ENCODE data around the gene ADAMTS9.

ADAMTS9 gene

GRCh38 chr3:64493149-64493548, 194.7 kb downstream of the ADAMTS9 start:
- no peaks in the 10 kb centered on the region for H3K4me1 Mint-ChIP-seq (ENCODE audit: low read depth)
- peaks cover 45% of the 10 kb centered on the region for H3K27me3 Mint-ChIP-seq
- no peak overlapping the region for H3K4me3 Mint-ChIP-seq
- H3K27ac Mint-ChIP-seq: no peak overlapping the region
- H3K36me3 Mint-ChIP-seq (ENCODE audit: low read depth): no peaks in the 10 kb centered on the region
- H3K9me3 Mint-ChIP-seq: no peaks in the 10 kb centered on the region
- intact Hi-C loops (cut with micrococcal nuclease): no loop called here

- Mint-ChIP-seq H3K27me3 (peaks cover 51% of the 10 kb centered on the region), H3K4me1 (ENCODE audit: low read depth) (no peaks in the 10 kb centered on the region), H3K4me3 (no peak overlapping the region), H3K27ac (no peak overlapping the region), H3K36me3 (ENCODE audit: low read depth) (no peaks in the 10 kb centered on the region), H3K9me3 (no peaks in the 10 kb centered on the region)
- intact Hi-C loops (cut with micrococcal nuclease): no loop called here
Measured at GRCh38 chr3:64491843-64492242, 196.0 kb downstream of the ADAMTS9 start.

GRCh38 chr3:64490180-64490724, 197.5 kb downstream of the ADAMTS9 start:
- peaks cover 51% of the 10 kb centered on the region for H3K27me3 Mint-ChIP-seq
- no peaks in the 10 kb centered on the region for H3K36me3 Mint-ChIP-seq (ENCODE audit: low read depth)
- H3K9me3 Mint-ChIP-seq: no peaks in the 10 kb centered on the region
- H3K4me1 Mint-ChIP-seq (ENCODE audit: low read depth): no peaks in the 10 kb centered on the region
- intact Hi-C loops (cut with micrococcal nuclease): no loop called here
- no peak overlapping the region for H3K27ac Mint-ChIP-seq
- H3K4me3 Mint-ChIP-seq: no peak overlapping the region

- H3K4me3 Mint-ChIP-seq: no peak overlapping the region
- H3K9me3 Mint-ChIP-seq: no peaks in the 10 kb centered on the region
- H3K36me3 Mint-ChIP-seq (ENCODE audit: low read depth): no peaks in the 10 kb centered on the region
- peaks cover 51% of the 10 kb centered on the region for H3K27me3 Mint-ChIP-seq
- H3K27ac Mint-ChIP-seq: no peak overlapping the region
- intact Hi-C loops (cut with micrococcal nuclease): no loop called here
- no peaks in the 10 kb centered on the region for H3K4me1 Mint-ChIP-seq (ENCODE audit: low read depth)
Measured at GRCh38 chr3:64489361-64490044, 198.3 kb downstream of the ADAMTS9 start.

- Mint-ChIP-seq H3K36me3 (ENCODE audit: low read depth) (no peaks in the 10 kb centered on the region), H3K27me3 (peaks cover 47% of the 10 kb centered on the region), H3K9me3 (no peaks in the 10 kb centered on the region), H3K27ac (no peak overlapping the region), H3K4me3 (no peak overlapping the region), H3K4me1 (ENCODE audit: low read depth) (no peaks in the 10 kb centered on the region)
- intact Hi-C loops (cut with micrococcal nuclease): no loop called here
Measured at GRCh38 chr3:64488939-64489338, 198.9 kb downstream of the ADAMTS9 start.

- Mint-ChIP-seq H3K27me3 (peaks cover 13% of the 10 kb centered on the region), H3K4me1 (ENCODE audit: low read depth) (no peaks in the 10 kb centered on the region), H3K36me3 (ENCODE audit: low read depth) (no peaks in the 10 kb centered on the region), H3K4me3 (no peak overlapping the region), H3K27ac (no peak overlapping the region), H3K9me3 (no peaks in the 10 kb centered on the region)
- intact Hi-C loops (cut with micrococcal nuclease): loop anchor here (1.0 kb wide), 1 partner anchor 454 kb away; no protein-coding TSS in a partner anchor
Measured at GRCh38 chr3:64484289-64484992, 203.4 kb downstream of the ADAMTS9 start.

- Mint-ChIP-seq H3K4me1 (ENCODE audit: low read depth) (no peaks in the 10 kb centered on the region), H3K36me3 (ENCODE audit: low read depth) (no peaks in the 10 kb centered on the region), H3K27me3 (peaks cover 6% of the 10 kb centered on the region), H3K4me3 (no peak overlapping the region), H3K9me3 (no peaks in the 10 kb centered on the region), H3K27ac (no peak overlapping the region)
- intact Hi-C loops (cut with micrococcal nuclease): no loop called here
Measured at GRCh38 chr3:64483467-64483866, 204.3 kb downstream of the ADAMTS9 start.

- Mint-ChIP-seq H3K27ac (no peak overlapping the region), H3K4me1 (ENCODE audit: low read depth) (no peaks in the 10 kb centered on the region), H3K4me3 (no peak overlapping the region), H3K9me3 (peaks cover 9% of the 10 kb centered on the region), H3K27me3 (peaks cover 5% of the 10 kb centered on the region), H3K36me3 (ENCODE audit: low read depth) (no peaks in the 10 kb centered on the region)
- intact Hi-C loops (cut with micrococcal nuclease): no loop called here
Measured at GRCh38 chr3:64475037-64475436, 212.8 kb downstream of the ADAMTS9 start.

GRCh38 chr3:64473466-64473865, 214.3 kb downstream of the ADAMTS9 start:
- Mint-ChIP-seq H3K4me3 (no peak overlapping the region), H3K4me1 (ENCODE audit: low read depth) (no peaks in the 10 kb centered on the region), H3K27me3 (peaks cover 8% of the 10 kb centered on the region), H3K36me3 (ENCODE audit: low read depth) (no peaks in the 10 kb centered on the region), H3K9me3 (peaks cover 9% of the 10 kb centered on the region), H3K27ac (no peak overlapping the region)
- intact Hi-C loops (cut with micrococcal nuclease): no loop called here

GRCh38 chr3:64470436-64470835, 217.4 kb downstream of the ADAMTS9 start:
- peaks cover 12% of the 10 kb centered on the region for H3K27me3 Mint-ChIP-seq
- H3K4me3 Mint-ChIP-seq: no peak overlapping the region
- no peaks in the 10 kb centered on the region for H3K4me1 Mint-ChIP-seq (ENCODE audit: low read depth)
- no peaks in the 10 kb centered on the region for H3K36me3 Mint-ChIP-seq (ENCODE audit: low read depth)
- no peak overlapping the region for H3K27ac Mint-ChIP-seq
- no peaks in the 10 kb centered on the region for H3K9me3 Mint-ChIP-seq
- intact Hi-C loops (cut with micrococcal nuclease): no loop called here

GRCh38 chr3:64467255-64467944, 220.4 kb downstream of the ADAMTS9 start:
- intact Hi-C loops (cut with micrococcal nuclease): no loop called here
- Mint-ChIP-seq H3K4me1 (ENCODE audit: low read depth) (no peaks in the 10 kb centered on the region), H3K27me3 (peaks cover 6% of the 10 kb centered on the region)

More at GRCh38 chr3:64467255-64467944, 220.4 kb downstream of the ADAMTS9 start:
- H3K9me3 Mint-ChIP-seq: no peaks in the 10 kb centered on the region
- no peaks in the 10 kb centered on the region for H3K36me3 Mint-ChIP-seq (ENCODE audit: low read depth)
- H3K27ac Mint-ChIP-seq: no peak overlapping the region
- H3K4me3 Mint-ChIP-seq: no peak overlapping the region
